HFFc6 (cell line): Measurements from ENCODE around the gene NEK6. TPM values are rescaled to one million over a fixed set of nuclear protein-coding genes. Genes with fewer than 3 reads are reported as not detected.

Source experiments
- DNase-seq: peaks from one replicate; pipeline ENCODE4 v3.0.0-alpha.2; 2018
- H3K27ac Mint-ChIP-seq: 2 replicates; pipeline ENCODE4 v1.8.0; 2020; ENCODE audit warnings: mild to moderate bottlenecking, mixed read lengths
- H3K27me3 Mint-ChIP-seq: 2 replicates; pipeline ENCODE4 v1.8.0; 2021; ENCODE audit warnings: mild to moderate bottlenecking, moderate library complexity, mixed read lengths; ENCODE audit not compliant: insufficient read depth
- H3K36me3 Mint-ChIP-seq: 2 replicates; pipeline ENCODE4 v1.8.0; 2021; ENCODE audit warnings: low read depth, mixed read lengths
- H3K4me1 Mint-ChIP-seq: 2 replicates; pipeline ENCODE4 v1.8.0; 2020; ENCODE audit warnings: low read depth, mixed read lengths
- H3K4me3 Mint-ChIP-seq: 2 replicates; pipeline ENCODE4 v1.8.0; 2020; ENCODE audit warnings: mild to moderate bottlenecking, moderate library complexity, mixed read lengths
- H3K9me3 Mint-ChIP-seq: 2 replicates; pipeline ENCODE4 v1.8.0; 2020; ENCODE audit warnings: mild to moderate bottlenecking, mixed read lengths
- CTCF ChIP-seq: fragments of 200-600 bp; sonication (generic); IDR thresholded peaks from 2 replicates; pipeline ENCODE4 v1.5.0; 2021; ENCODE audit warnings: antibody characterized with exemption, mild to moderate bottlenecking
- total RNA-seq, 6 experiments: library from RNA; stranded (reverse); fragmentation: NEBNext Ultra II Directional; extraction: Animal tissue kit (Norgen Biotek cat#: 25700); gene quantifications; 2 replicates in 1 of 6; 3 replicates in 5 of 6; pipeline ENCODE4 v1.2.3, GENCODE V29; 2021

NEK6 gene
- total RNA-seq, 6 experiments from 2014 or later: 66.5 to 81.1 (median 71.4) TPM

- Mint-ChIP-seq H3K9me3 (no peaks in the 10 kb centered on the region), H3K36me3 (peaks cover 14% of the 10 kb centered on the region; the same call in 1 of the 2 replicates), H3K4me1 (peaks cover 17% of the 10 kb centered on the region), H3K27ac (no peak overlapping the region), H3K27me3 (no peaks in the 10 kb centered on the region; the same call in 1 of the 2 replicates), H3K4me3 (no peak overlapping the region)
- DNase-seq: no peak
- no peak for TF ChIP-seq CTCF
Observed at GRCh38 chr9:124313940-124314339, 56.2 kb downstream of the NEK6 start.

GRCh38 chr9:124315882-124316281 lies 58.1 kb downstream of the NEK6 start:
- Mint-ChIP-seq H3K27ac (no peak overlapping the region), H3K27me3 (peaks cover 6% of the 10 kb centered on the region), H3K4me3 (no peak overlapping the region), H3K36me3 (peaks cover 20% of the 10 kb centered on the region), H3K9me3 (no peaks in the 10 kb centered on the region), H3K4me1 (peaks cover 11% of the 10 kb centered on the region)
- DNase-seq: no peak
- TF ChIP-seq CTCF: no peak

GRCh38 chr9:124320062-124320973 lies 62.6 kb downstream of the NEK6 start:
- Mint-ChIP-seq H3K4me3 (no peak overlapping the region), H3K27me3 (peaks cover 6% of the 10 kb centered on the region; the same call in 1 of the 2 replicates), H3K27ac (peak overlapping the region; percentile 24; the same call in 1 of the 2 replicates), H3K4me1 (peaks cover 11% of the 10 kb centered on the region), H3K36me3 (peaks cover 26% of the 10 kb centered on the region), H3K9me3 (no peaks in the 10 kb centered on the region)
- TF ChIP-seq CTCF: peak; percentile 96
- peak; percentile 40 for DNase-seq

- Mint-ChIP-seq H3K27ac (no peak overlapping the region), H3K4me3 (no peak overlapping the region), H3K4me1 (peaks cover 11% of the 10 kb centered on the region), H3K9me3 (no peaks in the 10 kb centered on the region), H3K36me3 (peaks cover 26% of the 10 kb centered on the region), H3K27me3 (peaks cover 6% of the 10 kb centered on the region; the same call in 1 of the 2 replicates)
- no peak for DNase-seq
- no peak for TF ChIP-seq CTCF
Observed at GRCh38 chr9:124321416-124321815, 63.7 kb downstream of the NEK6 start.

- Mint-ChIP-seq H3K9me3 (no peaks in the 10 kb centered on the region), H3K27ac (no peak overlapping the region), H3K36me3 (peaks cover 26% of the 10 kb centered on the region), H3K27me3 (peaks cover 6% of the 10 kb centered on the region; the same call in 1 of the 2 replicates), H3K4me1 (peaks cover 11% of the 10 kb centered on the region), H3K4me3 (no peak overlapping the region)
- no peak for DNase-seq
- TF ChIP-seq CTCF: no peak
Observed at GRCh38 chr9:124321935-124322334, 64.2 kb downstream of the NEK6 start.
